GM12872 (cell line): ENCODE data around the gene FANCC.

Experiments used
- TF ChIP-seq, protein P1 (sequence below): IDR thresholded peaks from 3 replicates; pipeline ENCODE4 v1.5.1; 2011; ENCODE audit warnings: low read depth, mild to moderate bottlenecking, low read length, moderate library complexity; ENCODE audit not compliant: insufficient read depth

Gene FANCC

DNA sequence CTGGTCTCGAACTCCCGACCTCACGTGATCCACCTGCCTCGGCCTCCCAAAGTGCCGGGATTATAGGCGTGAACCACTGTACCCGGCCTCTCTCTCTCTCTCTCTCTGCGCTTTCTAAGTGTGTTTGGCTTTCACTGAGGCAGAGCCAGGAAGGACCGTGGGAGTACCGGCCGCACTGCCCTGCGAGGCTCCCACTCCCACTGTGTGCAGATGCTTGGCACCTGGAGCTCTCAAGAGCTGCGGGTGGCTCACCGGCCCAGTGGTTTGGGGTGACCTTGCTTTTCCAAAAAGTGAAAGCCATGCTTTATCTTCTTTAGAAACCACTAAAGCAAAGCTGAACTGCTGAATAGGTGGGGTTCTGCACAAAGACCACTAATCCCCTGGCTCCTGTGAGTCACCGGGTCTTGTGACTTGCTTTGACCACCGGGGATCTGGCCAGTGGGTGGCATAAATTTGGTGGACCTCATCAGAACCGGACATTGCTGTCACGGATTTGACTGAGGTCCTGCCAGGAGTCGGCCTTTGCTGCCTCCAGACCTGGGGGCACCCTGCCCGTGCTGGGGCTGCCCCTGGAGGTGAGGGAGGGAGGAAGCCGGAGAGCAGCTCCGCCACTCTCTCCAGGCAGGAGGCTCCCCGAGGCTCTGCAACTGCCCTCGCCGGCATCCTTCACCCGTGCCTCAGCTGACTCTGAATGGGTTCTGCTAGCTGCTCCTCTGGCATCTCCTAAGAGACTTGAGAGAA lies 228.9 kb downstream of the FANCC start:
- TF ChIP-seq, protein P1, sequence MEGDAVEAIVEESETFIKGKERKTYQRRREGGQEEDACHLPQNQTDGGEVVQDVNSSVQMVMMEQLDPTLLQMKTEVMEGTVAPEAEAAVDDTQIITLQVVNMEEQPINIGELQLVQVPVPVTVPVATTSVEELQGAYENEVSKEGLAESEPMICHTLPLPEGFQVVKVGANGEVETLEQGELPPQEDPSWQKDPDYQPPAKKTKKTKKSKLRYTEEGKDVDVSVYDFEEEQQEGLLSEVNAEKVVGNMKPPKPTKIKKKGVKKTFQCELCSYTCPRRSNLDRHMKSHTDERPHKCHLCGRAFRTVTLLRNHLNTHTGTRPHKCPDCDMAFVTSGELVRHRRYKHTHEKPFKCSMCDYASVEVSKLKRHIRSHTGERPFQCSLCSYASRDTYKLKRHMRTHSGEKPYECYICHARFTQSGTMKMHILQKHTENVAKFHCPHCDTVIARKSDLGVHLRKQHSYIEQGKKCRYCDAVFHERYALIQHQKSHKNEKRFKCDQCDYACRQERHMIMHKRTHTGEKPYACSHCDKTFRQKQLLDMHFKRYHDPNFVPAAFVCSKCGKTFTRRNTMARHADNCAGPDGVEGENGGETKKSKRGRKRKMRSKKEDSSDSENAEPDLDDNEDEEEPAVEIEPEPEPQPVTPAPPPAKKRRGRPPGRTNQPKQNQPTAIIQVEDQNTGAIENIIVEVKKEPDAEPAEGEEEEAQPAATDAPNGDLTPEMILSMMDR, result no peak

DNA sequence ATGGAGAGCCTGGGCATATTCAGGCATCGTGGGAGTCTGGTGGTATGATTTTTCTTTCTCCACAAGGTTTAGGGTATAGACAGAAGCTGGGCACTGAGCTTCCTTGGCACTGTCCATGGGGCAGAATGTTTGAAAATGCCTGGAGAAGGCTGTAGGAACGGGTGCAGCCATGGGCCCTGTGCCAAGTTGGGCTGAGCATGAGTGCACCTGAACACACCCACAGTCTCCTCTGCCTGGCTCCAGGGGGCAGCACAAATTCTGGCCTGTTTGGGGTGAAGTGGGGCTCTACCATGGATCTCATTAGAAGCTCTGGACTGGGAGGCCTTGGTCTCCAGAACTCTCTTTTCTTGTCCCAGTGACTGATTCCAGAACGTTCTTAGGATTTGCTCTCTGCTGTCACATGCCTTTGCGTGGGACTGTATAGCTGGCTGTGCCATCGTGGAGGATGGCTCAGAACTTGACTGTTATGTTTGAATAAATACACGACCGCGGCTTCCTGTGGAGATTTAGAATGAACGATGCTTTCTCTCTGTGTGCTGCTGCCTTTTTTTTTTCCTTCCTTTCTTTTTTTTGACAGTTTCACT lies 229.8 kb downstream of the FANCC start:
- TF ChIP-seq, protein P1, result peak; percentile 38; the same call in 2 of the 3 replicates

DNA sequence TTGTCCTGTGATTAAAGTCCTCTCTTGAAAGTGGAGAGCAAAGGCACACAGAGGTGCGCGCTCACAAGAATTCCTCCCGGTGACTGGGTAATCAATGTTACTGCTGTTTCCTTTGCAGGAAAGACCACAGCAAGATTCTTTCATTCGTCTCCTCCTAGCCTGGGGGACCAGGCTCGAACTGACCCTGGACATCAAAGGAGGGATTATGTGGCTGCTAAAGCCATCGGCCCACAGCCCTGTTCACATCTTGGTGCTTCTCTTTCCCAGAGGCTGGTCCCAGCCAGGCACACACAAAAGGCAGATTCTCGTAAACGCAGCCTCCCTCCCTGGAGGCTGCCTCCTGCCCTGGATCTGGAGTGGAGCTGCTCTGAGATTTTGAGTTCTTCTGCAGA lies 230.9 kb downstream of the FANCC start:
- TF ChIP-seq, protein P1, result no peak

DNA sequence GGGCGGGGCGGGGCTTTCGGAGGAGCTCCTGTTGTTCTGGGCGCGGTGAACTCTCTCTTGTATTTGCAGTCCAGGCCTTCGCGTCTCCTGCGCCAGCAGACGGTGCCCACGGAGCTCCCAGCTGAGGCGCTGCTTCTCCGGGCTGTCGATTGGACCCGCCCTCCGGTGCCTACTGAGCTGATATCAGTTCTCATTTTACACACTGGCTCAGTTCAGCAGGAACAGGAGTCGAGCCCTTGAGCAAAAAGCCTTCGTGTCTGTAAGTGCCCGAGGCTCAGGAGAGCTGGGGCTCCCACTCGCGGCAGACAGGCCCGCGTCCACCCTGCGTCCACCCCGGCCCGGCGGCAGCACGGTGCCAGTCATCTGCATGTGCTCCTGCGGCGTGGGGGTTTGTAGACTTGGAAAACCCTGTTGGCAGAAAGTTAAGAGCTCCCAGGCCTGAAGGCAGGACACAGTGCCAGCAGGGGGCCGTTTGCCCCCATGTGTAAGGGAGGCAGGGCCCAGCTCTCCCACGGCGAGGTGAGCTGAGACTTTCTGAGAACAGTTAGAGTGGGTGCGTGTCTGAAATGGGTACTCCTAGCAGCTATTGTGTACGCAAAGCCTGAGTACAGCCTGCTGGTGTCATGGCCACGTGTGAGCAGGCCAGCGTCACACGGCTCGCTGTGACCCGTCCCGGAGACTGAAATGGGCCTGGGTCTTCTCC lies 231.5 kb downstream of the FANCC start:
- TF ChIP-seq, protein P1, result no peak

DNA sequence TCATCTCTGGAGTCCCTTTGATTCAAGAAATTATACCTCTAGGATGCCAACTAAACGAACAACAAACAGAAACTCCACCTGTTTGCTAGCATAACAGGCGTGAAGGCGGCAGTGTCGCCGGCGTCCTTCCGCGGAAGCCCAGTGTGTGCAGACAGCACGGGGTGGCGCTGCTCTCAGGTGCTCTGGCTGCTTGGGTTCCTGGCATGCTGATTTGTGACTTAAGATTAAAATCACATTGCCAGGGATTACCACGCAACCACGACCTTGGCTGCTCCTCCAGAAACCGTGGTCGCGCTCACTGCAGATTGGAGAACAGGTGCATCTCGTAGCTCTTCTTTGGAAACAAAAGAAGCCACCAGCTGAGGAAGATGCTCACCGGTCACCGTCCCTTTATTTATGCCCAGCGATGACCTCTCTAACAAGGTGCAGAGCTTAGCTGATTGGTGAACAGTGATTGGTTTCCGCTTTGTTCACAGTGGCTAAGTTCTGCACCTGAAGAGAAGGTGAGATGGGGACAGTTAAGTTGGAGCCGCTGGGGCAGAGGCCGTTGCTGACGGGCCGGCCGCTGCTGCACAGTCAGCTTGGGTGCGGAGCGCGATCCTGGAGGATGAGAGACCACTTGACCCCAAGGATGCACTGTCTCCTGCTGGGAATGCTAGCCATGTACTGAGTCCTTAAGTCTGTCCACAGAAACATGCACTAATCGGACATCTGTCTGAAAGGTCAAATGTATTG lies 232.3 kb downstream of the FANCC start:
- TF ChIP-seq, protein P1, result no peak

DNA sequence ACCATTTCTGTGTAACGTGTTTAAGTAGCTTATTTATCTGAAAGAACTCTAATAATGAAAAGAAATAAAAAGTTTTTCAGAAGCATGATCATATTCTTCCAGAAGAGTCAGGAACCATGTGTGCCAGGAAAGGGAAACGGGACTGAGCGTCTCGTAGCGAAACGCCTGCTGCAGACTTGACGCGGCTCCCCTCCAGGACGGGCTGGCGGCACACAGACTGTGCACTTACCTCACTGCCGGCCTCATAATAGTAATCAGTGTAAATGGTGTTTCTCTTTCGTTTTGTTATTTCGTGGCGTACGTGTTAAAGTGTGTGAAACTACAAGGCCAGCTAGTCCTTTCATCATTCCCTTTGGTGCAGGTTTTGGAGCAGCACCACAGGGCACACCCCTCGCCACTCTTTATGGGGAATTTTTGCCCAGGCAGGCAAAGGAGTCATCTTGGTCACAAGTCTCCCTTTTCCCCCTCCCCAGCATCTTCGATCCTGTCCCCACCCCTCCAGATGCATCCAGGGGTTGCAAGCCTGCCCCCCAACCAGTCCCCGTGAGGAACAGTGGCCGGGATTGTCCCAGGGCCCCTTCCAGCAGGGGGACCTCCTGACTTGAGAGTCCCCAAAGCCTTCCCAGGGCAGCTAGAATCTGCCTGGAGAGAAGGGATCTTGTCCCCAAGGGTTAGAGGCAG lies 233.1 kb downstream of the FANCC start:
- TF ChIP-seq, protein P1, result no peak
